SJSA1 (cell line): ENCODE data around the gene GNA12. TPM values are rescaled to one million over a fixed set of nuclear protein-coding genes. Genes with fewer than 3 reads are reported as not detected.

ENCODE experiments used
- DNase-seq, 2 experiments: peaks; one replicate each; pipeline ENCODE4 v3.0.0-alpha.2; 2015 to 2020; ENCODE audit warnings: low spot score in 2 of 2, low read depth in 1 of 2
- H3K27ac ChIP-seq: fragments of 250-450 bp; sonication (Bioruptor Pico); 2 replicates; pipeline ENCODE4 v1.5.1; 2020; ENCODE audit warnings: mild to moderate bottlenecking, moderate library complexity
- H3K27me3 ChIP-seq: fragments of 250-450 bp; sonication (Bioruptor Pico); replicated peaks from 2 replicates; pipeline ENCODE4 v1.5.1; 2020; ENCODE audit warnings: mild to moderate bottlenecking, moderate library complexity
- H3K36me3 ChIP-seq: fragments of 250-450 bp; sonication (Bioruptor Pico); 2 replicates; pipeline ENCODE4 v1.5.1; 2020; ENCODE audit warnings: mild to moderate bottlenecking
- H3K4me1 ChIP-seq: fragments of 250-450 bp; sonication (Bioruptor Pico); replicated peaks from 2 replicates; pipeline ENCODE4 v1.6.1; 2021; ENCODE audit warnings: mild to moderate bottlenecking
- H3K4me3 ChIP-seq: fragments of 250-450 bp; sonication (Bioruptor Pico); 2 replicates; pipeline ENCODE4 v1.5.1; 2020; ENCODE audit warnings: mild to moderate bottlenecking
- H3K9me3 ChIP-seq: fragments of 250-450 bp; sonication (Bioruptor Pico); replicated peaks from 2 replicates; pipeline ENCODE4 v1.5.1; 2020; ENCODE audit warnings: mild to moderate bottlenecking
- total RNA-seq: library from RNA; depleted of rRNA; stranded (reverse); fragments of >200 nt; shearing (Covaris generic); gene quantifications from 2 replicates; pipeline ENCODE4 v1.2.3, GENCODE V29; 2014

Gene GNA12
- total RNA-seq, 1 experiment from 2014 or later = 31.2 TPM

DNA sequence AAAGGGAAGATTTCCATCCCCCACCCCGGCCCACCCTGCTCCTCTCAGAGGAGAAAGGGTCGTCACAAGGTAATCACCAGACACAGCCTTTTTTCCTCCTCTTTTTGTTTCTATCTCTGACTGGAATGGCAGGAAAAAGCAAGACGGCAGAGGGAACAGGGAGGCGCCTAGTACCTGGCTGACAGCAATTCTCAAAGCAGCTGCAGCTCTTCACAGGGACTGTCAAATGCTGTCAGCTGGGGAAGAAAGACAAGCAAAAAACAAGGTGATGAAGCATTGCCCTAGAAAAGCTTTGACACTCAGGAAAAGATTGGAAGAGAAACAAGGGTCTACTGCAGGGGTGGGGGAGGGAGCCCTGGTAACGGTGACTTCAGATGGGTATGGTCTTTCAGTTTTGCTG is 52.7 kb downstream of the GNA12 start:
- Histone ChIP-seq H3K4me1 (no peaks in the 10 kb centered on the region), H3K36me3 (peaks cover 70% of the 10 kb centered on the region), H3K9me3 (no peaks in the 10 kb centered on the region), H3K4me3 (no peak overlapping the region), H3K27me3 (no peaks in the 10 kb centered on the region), H3K27ac (no peak overlapping the region)
- no peak for DNase-seq

DNA sequence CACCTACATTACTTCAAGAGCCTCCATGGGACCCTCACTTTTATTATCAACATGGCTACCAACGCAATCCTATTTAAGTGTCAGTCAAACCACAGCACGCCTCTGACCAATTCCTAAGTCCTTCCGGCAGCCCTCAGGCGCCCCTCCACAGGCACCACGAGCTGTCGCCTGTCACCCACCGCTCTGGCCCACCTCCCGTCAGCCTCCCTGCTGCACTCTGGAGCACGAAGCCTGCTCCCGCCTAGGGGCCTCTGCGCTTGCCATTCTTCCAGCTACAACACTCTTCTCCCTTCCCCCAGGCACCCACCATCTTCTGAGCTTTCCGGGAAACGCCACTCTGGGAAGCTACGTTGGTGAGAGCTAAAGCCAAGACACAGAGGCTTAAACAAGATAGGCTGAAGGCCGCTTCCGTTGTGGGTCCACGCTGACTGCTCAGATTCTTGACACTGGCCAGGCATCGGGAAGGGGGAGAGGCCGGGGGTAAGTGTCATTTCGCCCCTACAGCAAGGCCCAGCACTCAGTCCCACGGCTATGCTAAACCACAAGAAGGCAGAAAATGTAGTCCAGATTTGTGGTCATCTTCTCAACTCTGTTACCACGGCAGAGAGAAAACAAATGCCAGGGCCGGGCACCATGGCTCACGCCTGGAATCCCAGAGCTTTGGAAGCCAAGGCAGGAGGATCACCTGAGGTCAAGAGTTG is 56.7 kb downstream of the GNA12 start:
- DNase-seq = no peak
- Histone ChIP-seq H3K9me3 (no peaks in the 10 kb centered on the region), H3K36me3 (peaks cover 58% of the 10 kb centered on the region), H3K4me1 (peaks cover 19% of the 10 kb centered on the region), H3K4me3 (no peak overlapping the region), H3K27ac (no peak overlapping the region), H3K27me3 (no peaks in the 10 kb centered on the region)

- Histone ChIP-seq H3K27ac (no peak overlapping the region), H3K27me3 (no peaks in the 10 kb centered on the region), H3K4me1 (peaks cover 23% of the 10 kb centered on the region), H3K36me3 (peaks cover 50% of the 10 kb centered on the region), H3K9me3 (no peaks in the 10 kb centered on the region), H3K4me3 (no peak overlapping the region)
- DNase-seq = no peak
These were observed 57.4 kb downstream of the GNA12 start for GRCh38 chr7:2786607-2787116.

DNA sequence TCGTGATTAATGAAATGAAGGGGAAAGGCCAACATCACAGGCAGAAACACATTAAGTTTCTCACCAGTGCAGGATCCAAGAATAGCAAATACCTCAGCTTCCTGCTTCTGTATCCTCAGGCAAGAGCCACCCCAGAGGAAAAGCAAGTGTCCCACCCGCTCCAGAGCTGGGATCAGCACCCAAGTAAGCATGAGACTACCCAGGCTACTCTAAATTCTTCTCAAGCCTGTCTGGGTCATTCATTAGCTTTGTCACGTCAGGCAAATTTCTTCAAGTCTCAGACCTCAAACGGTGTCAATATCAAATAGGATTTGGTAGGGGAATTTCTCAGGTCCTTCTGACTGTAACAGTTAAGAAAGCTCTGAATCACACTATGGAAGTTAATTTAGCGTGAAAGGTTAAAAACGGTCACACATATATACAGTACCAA is 59.0 kb downstream of the GNA12 start:
- Histone ChIP-seq H3K4me3 (no peak overlapping the region), H3K27me3 (no peaks in the 10 kb centered on the region), H3K27ac (peak overlapping the region; percentile 34)

DNA sequence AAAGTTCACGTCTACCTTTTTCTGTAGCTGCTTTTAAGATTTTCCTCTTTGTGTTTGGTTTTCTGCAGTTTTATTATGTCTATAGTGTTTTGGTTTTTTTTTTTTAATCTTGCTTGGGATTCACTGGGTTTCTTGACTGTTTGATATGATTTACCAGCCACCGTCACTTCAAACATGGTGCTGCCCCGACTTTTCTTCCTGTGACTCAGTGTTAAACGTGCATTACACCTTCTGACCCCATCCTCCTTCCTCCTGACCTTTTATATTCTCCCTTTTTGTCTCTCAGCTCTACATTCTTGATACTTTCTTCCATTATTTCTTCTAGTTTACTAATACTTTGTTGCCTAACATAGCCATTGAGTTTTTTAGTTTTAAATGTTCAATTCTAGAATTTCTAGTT is 61.5 kb downstream of the GNA12 start:
- no peak for DNase-seq
- peaks cover 43% of the 10 kb centered on the region for H3K36me3 ChIP-seq

More for the DNA sequence above, 59.0 kb downstream of the GNA12 start:
- peaks cover 42% of the 10 kb centered on the region for H3K36me3 ChIP-seq
- peaks cover 25% of the 10 kb centered on the region for H3K4me1 ChIP-seq
- peak in 1 of 2 experiments; percentile 51 for DNase-seq
- no peaks in the 10 kb centered on the region for H3K9me3 ChIP-seq

GRCh38 chr7:2782121-2782520 is 62.0 kb downstream of the GNA12 start:
- Histone ChIP-seq H3K4me3 (no peak overlapping the region), H3K27ac (no peak overlapping the region), H3K36me3 (peaks cover 43% of the 10 kb centered on the region), H3K4me1 (peaks cover 25% of the 10 kb centered on the region), H3K9me3 (no peaks in the 10 kb centered on the region), H3K27me3 (no peaks in the 10 kb centered on the region)
- no peak for DNase-seq

More for the DNA sequence above, 61.5 kb downstream of the GNA12 start:
- Histone ChIP-seq H3K9me3 (no peaks in the 10 kb centered on the region), H3K27ac (no peak overlapping the region), H3K27me3 (no peaks in the 10 kb centered on the region), H3K4me1 (peaks cover 25% of the 10 kb centered on the region), H3K4me3 (no peak overlapping the region)

DNA sequence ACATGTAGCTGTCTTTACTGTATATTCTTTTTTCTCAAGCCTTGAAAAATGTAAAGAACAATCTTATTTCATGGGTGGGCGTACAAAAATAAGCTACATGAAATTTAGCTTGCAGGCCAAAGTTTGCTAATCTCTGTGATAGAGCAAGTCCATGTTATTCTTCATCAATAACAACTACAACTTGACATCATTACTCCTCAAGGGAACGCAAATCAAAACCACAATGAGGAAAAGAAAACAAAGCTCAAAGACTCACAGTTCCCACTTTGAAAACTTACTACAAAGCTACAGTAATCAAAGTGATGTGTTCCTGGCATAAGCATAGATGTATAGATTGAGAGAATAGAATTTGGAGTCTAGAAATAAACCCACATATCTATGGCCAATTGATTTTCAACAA is 62.5 kb downstream of the GNA12 start:
- no peak for DNase-seq
- no peak overlapping the region for H3K4me3 ChIP-seq
- peaks cover 43% of the 10 kb centered on the region for H3K36me3 ChIP-seq
- H3K27ac ChIP-seq = no peak overlapping the region
- H3K27me3 ChIP-seq = no peaks in the 10 kb centered on the region
- H3K4me1 ChIP-seq = peaks cover 25% of the 10 kb centered on the region
- H3K9me3 ChIP-seq = no peaks in the 10 kb centered on the region

GRCh38 chr7:2779051-2779450 is 65.1 kb downstream of the GNA12 start:
- Histone ChIP-seq H3K27me3 (no peaks in the 10 kb centered on the region), H3K36me3 (peaks cover 38% of the 10 kb centered on the region), H3K4me3 (no peak overlapping the region), H3K4me1 (peaks cover 6% of the 10 kb centered on the region), H3K27ac (no peak overlapping the region), H3K9me3 (no peaks in the 10 kb centered on the region)
- no peak for DNase-seq

DNA sequence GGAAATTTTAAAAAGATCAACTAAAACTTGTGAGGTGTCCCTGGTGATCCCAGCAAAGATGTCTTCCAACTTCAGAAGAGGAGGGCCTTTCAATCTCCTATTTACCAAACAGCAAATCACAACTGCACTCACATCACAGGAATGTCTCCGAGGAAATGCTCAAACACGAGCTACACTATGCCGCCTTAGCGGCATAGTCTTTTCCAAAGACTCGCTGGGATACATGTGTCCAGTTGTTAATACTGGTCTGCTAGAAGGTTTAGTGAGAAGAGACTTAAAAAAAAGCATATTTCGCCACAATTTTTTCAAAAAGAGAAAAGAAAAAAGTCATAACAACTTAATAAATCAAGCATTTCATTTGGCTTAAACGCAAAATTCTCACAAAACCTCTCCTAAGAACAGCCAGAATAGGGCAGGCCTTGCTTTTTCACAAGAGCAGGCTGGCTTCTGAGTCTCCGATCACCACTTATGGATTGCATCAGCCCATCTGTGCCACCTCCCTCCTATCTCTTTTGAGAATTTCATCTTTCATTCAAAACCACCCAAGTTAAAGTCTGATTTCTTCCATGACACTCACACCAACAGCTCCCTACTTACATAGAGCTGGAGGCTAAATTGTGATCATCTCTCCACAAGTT is 66.1 kb downstream of the GNA12 start:
- DNase-seq = no peak
- H3K4me3 ChIP-seq = no peak overlapping the region
- H3K36me3 ChIP-seq = peaks cover 38% of the 10 kb centered on the region
- H3K27me3 ChIP-seq = no peaks in the 10 kb centered on the region
- peaks cover 6% of the 10 kb centered on the region for H3K4me1 ChIP-seq
- H3K9me3 ChIP-seq = no peaks in the 10 kb centered on the region
- no peak overlapping the region for H3K27ac ChIP-seq

DNA sequence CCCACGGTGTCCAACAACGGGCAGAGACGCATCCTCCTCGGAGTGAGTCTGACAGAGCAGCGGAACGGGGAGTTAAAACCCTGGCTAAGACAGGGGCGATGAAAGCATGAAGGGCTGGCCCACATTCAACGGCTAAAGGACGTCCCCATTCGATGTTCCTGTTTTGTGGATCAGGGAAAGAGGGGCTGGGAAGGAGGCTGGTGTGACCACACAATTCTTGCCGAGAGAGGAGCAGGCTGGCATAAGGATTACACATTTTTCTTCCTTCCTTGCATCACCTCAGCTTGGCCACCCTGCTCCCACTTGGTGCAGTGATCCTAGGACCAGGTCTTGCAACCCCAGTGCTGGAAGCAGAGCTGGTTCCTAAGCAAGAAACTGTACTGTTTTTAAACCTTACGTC is 67.7 kb downstream of the GNA12 start:
- no peak overlapping the region for H3K27ac ChIP-seq
- H3K4me1 ChIP-seq = no peaks in the 10 kb centered on the region; the same call in 1 of the 2 replicates
- peaks cover 43% of the 10 kb centered on the region for H3K36me3 ChIP-seq
- no peak overlapping the region for H3K4me3 ChIP-seq
- no peaks in the 10 kb centered on the region for H3K27me3 ChIP-seq
- H3K9me3 ChIP-seq = no peaks in the 10 kb centered on the region
- DNase-seq = no peak

DNA sequence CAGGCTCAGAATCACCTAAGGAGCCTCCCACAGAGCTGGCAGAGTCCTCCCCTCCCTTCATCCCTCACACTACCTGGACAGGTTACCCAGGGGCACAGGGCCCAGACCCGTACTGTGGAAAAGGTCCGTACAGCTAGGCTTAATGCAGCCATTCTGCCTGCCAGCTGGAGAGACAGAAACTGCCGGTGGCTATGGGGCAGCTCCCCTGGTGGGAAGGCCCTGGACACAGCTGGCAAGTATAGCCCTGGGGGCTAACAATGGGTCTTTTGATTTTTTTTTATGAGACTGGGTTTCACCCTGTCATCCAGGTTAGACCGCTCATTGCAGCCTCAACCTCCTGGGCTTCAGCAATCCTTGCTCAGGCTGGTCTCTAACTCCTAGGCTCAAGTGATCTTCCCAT is 68.3 kb downstream of the GNA12 start:
- Histone ChIP-seq H3K4me3 (no peak overlapping the region), H3K27me3 (no peaks in the 10 kb centered on the region), H3K27ac (no peak overlapping the region), H3K9me3 (no peaks in the 10 kb centered on the region), H3K36me3 (peaks cover 47% of the 10 kb centered on the region), H3K4me1 (no peaks in the 10 kb centered on the region; the same call in 1 of the 2 replicates)
- DNase-seq = no peak

DNA sequence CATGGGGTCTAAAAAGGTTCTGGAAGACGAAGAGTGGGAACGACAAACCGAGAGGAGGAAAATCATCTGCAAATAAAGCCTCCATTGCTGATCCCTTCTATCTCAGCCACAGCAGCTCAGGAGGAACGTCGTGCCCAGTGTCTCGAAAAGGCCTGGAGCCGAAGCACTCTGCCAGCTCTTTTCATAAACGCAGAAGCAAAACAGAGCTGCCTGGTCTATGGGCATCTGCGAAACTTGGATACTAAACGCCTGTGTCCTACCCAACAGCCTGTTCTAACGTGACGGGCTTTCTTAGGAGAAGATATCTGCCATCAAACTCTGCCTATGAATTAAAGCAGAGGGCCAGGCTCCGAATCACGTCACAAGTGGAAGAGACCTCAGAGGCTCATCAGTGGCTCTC is 68.7 kb downstream of the GNA12 start:
- no peaks in the 10 kb centered on the region for H3K9me3 ChIP-seq
- no peak overlapping the region for H3K27ac ChIP-seq
- no peak overlapping the region for H3K4me3 ChIP-seq
- no peaks in the 10 kb centered on the region for H3K27me3 ChIP-seq
- no peak for DNase-seq
- H3K36me3 ChIP-seq = peaks cover 46% of the 10 kb centered on the region
- no peaks in the 10 kb centered on the region; the same call in 1 of the 2 replicates for H3K4me1 ChIP-seq

DNA sequence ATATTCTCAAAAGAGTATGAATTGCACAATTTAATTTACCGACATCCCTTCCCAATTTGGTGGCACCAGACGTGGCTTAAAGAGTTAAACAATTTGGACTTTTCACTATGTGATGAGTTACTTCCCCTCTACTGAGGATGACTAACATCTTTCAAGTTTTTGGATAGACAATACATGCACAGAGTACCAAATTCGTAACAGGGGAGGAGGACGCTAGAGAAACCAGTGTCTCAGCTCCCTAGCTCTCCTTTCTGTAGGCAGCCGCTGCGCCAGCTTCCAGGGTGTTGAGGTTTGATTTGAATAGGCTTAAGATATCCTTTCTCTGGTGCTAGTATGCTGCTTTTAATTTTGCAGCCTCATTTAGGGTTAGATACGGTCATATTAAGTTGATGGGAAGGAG is 69.2 kb downstream of the GNA12 start:
- H3K27ac ChIP-seq = no peak overlapping the region
- H3K27me3 ChIP-seq = no peaks in the 10 kb centered on the region
- H3K36me3 ChIP-seq = peaks cover 44% of the 10 kb centered on the region
- H3K9me3 ChIP-seq = no peaks in the 10 kb centered on the region
- H3K4me1 ChIP-seq = no peaks in the 10 kb centered on the region; the same call in 1 of the 2 replicates
- H3K4me3 ChIP-seq = no peak overlapping the region
- no peak for DNase-seq

DNA sequence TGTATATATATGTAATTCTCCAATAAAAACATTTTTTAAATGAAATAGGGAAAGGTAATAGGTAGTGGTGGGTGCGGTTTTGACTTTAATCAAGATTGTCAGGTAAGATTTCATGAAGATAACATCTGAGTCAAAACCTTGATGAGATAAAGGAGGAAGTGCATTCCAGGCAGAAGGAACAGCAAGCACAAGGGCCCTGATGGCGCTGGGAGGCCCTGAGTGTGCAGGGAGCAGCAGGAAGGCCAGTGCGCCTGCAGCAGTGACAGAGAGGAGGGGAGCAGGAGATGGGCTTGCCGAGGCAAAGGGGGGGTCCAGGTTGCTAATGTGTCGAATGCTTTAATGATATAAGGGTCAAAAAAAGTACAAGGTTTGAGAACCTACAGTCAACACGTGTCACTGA is 69.8 kb downstream of the GNA12 start:
- Histone ChIP-seq H3K4me3 (no peak overlapping the region), H3K27ac (no peak overlapping the region), H3K4me1 (no peaks in the 10 kb centered on the region; the same call in 1 of the 2 replicates), H3K27me3 (no peaks in the 10 kb centered on the region), H3K36me3 (peaks cover 44% of the 10 kb centered on the region), H3K9me3 (no peaks in the 10 kb centered on the region)
- no peak for DNase-seq
